HG03457 (cell line): ENCODE measurements around the gene CRACDL.

Experiments used
- ATAC-seq: cut with Tn5 transposase; IDR thresholded peaks from one replicate; pipeline ENCODE4 v1.9.1; 2021; ENCODE audit warnings: moderate number of reproducible peaks; ENCODE audit not compliant: unreplicated experiment

CRACDL gene

DNA sequence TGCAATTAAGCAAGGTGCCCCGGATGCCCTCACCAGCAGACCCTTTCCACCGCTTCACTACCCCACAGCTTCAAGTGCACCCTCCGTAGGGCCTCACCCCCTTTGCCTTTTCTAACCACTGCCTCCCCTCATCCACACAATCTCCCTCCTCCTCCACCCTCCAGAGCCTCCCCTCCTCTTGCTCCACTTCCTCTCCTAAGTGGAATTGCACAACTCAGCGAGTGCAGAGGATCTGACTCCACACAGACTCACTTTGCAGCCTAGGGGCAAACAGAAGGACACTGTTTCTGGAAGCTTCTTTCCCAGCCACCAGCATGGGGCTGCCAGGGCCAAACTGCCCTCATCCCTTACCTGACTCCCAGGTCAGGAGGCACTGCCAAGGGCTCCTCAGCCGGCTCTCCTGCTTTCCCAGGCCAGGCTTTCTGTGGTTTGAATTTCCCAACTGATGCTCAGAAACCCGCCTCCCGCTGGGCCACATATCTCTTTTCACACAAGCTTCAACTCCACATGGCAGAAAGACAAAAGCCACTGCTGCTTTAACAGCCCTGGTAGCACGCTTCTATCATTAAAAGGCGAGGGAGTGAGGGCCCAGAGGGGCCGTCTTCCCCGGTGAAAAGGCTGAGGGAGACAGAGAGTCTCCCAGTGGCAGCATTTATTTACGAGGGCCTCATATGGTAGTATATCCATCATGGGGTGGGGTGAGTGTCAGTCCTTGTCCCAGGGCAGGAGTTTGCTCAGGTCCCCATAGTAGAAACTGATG lies 130.4 kb downstream of the CRACDL start:
- ATAC-seq = no peak

DNA sequence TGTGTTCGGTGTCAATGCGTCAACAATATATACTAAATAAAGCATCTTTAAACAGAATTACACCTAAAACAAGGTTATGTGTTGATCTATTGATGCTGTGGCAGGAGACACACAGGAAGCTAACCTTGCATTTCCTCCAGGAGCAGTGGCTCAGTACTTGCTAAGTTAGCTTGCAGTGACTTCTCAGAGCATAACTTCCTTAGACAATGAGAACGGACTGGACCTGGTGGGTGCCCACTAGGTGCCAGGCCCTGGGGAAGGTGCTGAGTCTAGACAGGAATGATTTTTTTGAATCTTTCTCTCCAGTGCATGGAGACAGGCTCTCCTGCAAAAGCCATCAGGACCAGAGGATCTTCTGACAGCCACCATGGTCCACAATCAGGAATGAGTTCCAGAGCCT lies 131.3 kb downstream of the CRACDL start:
- ATAC-seq = no peak

DNA sequence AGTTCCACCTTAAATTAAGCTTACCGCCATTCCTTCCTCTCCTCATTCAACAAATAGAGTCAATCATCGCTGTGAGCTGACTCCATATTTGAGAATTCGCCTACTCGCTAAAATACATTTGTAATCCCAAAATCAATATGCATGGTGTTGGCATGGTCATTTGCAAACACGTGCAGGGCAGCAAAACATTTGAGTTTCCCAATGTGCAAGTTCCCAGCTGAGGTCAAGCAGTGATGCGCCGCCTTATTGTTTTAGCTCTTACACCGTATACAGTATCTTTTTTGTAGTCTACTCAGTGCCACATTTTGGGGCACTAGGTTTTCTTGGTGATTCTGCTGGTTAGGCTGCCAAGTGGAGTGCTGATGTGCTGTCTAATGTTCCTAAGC lies 131.8 kb downstream of the CRACDL start:
- ATAC-seq = no peak

DNA sequence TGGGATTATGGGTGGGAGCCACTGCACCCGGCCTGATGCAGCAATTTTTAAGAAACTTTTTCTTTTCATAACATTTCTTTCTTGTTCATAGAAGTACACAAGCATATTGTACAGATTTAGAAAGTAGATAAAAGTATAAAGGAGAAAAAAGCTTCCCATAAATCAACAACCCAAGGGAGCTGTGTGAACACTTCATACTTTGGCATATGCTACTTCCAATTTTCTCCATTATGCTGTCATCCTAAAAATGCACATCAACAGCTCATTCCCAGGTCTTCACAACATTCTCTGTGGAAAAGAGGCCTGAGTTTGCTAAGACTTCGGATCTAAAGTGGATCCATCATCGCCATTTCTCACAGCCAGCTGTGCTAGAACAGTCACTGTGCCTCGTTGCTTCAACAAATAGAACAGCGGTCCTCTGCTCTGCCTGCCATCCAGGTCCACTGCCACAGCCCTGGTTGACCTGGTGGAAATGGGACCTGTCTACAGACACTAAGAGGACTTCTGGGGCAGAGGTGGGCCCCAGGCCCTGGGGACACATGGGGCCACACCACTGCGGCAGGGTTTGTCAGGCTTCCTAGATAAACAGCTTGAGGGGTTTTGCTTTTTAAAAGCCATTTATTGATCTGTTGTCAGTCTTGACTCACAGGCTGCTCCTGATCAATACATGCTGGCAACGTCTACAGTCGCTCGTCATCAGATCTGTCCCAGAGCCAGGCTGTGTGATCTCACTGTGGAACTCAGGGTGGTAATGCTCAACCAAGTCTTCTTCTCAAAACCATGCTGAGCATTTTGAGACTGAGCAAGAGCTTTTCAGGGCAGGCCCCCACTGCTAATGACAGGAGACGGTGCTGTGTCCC lies 132.4 kb downstream of the CRACDL start:
- ATAC-seq = no peak

DNA sequence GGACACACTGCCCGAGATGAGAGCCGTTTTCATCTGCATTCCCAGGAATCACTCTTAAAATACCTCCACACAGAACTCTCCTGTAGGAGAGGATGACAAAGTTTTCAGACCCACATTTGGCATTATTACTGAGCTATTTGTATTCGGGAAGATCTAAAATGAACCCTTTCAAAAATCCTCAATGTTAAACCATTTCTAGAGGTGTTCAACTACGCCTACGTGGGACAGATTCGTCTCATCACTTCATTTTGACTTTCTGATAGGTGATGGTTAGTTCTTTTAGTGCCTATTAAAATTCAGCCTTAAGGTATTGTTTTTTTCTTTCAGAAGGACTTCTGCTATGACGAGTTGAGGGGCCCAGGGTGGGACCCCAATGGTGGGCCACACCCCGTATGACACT lies 133.7 kb downstream of the CRACDL start:
- no peak for ATAC-seq

DNA sequence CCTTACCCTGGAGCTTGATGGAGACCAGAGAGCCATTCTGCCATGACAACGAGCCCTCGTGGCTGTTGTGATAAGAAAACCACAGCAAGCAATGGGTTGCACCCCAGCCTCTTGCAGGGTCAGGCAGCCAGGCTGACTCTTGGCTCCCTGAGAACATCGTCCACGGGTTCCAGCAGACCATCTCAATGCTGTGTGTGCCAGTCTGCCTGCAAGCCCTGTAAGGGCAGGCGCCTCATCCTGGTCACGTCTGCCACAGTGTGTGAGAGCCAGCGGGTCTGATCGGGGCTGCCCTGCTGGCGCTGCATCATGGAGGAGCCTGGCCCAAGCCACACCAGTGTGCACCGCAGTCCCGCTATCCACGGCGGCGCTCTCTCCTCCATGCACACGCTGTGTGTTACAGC lies 134.1 kb downstream of the CRACDL start:
- no peak for ATAC-seq

DNA sequence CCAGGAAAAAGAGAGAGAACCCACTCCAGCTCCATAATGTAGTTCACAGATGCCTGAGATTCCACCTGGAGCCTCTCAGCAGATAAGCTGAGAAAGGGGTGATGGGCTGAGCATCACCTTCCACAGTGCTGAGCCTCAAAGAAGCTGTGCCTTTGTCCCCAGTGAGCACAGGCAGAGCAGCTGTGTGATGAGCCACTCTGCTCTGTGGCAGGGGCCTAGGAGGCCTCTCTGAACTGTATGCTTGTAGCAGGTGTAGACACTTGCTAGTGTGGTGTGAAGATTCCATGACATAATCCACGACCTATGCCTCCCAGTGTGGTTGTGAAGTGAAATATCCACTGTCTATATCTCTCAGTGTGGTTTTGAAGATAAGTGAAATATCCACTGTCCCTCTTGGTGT lies 134.7 kb downstream of the CRACDL start:
- no peak for ATAC-seq

DNA sequence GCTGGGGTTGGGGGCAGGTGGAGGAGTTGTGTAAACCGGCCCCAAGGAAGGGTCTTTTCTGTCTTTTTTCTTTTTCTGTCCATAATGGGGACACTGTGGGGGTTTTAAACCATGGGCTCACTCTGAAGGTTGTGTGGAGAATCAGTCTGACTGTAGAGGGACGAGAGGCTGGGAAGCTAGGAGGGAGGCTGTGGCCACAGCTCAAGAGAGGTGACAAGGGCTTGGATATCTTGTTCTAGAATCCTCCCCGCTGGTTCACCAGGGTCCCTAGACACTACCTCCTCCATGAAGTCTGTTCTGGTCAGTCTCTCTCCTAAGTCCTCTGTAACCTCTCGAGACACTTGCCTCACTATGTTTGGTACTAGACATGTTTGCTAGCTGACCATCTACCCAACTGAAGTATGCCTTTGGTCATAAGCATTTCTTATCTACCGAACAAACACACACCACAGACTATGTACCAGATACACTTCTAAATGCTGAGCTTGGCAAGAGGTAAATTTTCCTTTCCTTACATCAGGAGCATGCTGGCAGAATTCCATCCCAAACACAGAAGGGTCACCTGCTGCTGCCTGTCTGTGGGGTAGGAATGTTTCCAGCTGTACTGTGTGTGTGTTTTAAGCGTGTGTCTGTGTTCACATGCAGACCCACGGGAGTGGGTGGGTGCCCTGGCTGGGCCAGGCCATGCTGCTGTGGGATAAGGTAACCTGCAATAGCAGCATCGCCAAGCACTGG lies 135.5 kb downstream of the CRACDL start:
- no peak for ATAC-seq

DNA sequence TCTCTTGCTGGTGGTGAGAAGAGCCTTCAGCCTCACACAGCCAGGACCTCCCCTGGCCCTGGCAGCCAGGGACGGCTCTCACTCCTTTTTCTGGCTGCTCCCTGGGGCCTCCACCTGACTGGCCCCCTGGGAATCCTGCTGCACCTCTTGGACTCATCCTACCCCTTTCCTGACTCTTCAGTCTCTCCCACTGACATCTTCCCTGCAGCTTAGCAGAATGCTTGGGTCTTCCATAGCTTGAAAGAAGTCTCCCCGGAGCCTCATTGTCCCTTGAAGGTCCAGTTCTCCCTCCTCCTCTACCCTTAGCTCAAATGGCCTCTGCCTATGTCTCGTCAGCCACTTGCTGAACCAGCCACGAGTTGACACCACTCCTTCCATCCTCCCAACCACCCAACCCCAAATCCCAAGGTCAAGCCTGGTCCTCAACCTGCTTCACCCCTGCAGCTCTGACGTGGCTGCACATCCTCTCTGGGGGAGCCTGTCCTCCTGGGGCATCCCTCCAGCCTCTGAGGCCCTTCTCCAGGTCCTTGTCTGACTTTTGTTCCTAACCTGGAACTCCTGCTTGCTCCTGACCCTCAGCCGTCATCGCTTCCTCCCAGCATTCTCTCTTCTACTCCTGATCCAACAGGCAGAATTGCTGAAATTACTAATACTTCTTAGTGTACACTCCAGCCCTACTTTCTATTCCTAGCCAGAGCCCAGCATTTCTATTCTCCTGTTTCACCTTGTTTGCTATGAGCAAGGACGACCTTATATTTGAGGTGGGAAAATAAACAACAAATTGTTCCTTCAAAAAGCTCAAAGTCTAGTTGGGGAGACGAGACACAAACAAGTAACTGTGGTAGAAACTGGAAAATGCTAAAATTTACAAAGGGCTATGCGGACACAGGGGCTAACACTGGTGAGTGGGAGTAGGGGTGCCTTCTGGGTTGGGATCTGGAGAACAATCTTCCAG lies 136.4 kb downstream of the CRACDL start:
- ATAC-seq = no peak

DNA sequence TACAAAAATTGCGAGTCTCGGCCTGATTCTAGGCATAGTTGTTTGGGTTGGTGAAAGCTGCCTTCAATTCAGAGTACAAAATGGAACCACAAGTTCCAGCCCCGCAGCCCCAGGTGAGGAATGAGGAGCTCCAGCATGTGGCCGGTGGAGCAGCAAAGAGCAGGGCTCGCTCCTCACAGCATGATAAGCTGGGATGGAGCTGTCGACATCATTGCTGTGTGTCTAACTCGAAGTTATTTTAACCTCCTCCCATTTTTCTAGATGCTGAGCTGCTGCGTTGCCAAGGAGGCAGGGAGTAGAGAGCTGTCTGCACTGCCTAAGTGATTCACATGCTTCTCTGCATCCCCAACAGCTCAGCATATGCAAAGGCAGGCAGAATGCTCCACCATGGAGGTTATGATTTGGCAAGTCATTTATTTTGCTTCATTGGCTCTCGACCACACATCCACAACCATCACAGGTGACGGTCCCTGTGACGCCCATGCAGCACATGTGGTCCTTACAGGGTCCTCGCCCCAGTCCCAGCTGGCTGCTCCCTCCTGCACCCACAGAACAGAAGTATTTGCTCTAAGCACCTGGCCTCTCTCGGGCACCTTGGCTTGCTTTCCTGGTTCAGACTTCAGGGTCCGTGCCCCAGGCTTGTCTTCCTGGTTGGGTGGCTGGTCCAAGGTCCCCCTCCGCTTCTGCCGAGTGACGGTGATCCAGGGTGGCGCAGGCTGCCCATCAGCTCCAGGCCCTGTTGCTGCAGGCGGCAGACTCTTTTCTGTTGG lies 139.1 kb downstream of the CRACDL start:
- ATAC-seq = no peak

DNA sequence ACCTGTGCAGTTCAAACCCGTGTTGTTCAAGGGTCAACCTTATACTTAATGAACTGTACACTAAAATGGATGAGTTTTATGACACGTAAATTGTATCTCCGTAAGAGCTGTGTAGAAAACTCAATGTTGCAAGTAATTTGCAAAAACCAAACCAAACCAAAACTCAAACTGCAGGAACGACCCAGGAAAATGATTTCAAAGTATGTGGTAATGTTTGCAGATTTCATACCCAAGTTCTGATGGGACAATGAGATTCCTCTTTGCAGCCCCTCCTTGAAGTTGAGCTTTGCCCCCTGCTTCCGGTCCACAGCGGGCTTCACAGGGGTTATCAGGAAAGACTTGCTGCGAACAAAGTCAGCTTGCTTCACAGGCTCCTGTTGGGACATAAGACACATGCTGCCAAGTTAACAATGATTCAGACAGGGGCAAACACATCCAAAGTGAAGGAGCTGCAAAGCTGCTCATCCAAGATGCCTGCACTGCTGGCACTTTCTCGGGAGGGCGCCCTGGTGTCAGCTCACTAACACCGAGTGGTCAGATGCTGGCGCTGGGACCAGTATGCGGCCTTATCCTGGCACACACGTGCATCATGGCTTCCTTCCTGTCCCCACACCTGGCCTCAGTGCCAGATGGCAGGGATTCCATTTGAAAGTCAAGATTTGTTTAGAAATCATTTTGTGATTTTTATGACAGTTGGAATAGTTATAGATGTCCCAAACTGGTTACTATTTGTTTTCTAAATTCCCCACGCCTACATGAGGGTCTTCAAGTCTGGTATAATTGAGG lies 139.9 kb downstream of the CRACDL start:
- no peak for ATAC-seq

DNA sequence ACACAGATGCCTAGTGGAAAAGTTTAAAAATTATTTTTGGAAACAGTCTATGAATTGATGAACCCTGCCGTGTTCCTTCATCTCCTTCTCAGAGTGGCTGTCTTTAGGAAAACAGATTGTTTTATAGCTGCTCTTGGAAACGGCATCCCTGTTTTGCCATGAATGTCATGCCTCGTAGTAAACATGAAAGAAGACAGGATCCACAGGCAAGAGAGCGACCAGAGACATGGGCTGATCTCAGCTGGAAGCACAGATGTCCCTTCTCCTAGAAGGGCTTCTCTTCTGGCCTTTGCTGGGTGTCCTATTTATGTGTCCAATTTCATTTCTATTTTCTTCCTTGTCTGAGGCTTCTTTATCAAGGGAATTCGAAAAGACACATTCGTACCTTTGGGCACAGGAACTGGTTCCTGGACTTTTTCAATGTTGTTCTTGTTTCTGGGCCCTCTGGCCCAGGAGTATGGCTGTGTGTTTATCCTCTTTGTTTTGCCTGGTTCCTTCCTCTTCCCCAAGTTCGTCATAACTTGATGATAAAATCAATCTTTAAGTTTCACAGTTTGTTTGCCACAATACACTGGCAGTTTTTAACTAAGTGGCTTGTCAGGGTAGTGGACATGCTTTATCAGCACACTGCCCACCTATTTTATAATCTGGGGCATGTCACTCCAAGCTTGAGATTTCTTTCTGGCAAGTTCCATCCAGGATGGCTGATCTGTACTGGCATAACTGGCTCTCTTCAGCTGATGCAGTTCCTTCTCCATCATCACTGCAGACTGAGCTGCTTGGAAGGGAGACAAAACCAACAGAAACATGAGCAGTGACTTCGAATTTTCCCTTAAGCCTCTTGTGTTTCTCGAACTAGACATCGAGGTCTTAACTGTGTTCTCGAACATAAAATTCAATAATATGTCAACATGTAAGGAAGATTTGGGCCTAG lies 141.9 kb downstream of the CRACDL start:
- ATAC-seq = no peak

DNA sequence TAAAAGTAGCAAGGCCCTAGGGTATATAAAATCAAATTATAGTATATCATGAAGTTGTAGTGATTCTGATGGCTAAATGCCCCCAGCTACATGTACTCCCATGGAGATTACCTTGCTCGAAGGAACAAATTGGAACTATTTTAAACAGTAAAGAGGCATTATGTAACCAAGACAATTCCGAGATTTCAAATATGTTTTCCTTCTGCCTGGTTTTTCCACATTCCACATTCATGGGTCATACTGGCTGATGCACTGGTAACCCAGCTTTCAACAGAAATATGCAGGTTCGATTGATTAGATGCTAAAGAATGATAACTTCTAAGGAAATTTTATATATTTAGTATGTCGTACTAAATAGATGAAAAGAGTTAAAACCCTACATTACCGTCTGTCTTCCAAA lies 142.8 kb downstream of the CRACDL start:
- ATAC-seq = no peak

DNA sequence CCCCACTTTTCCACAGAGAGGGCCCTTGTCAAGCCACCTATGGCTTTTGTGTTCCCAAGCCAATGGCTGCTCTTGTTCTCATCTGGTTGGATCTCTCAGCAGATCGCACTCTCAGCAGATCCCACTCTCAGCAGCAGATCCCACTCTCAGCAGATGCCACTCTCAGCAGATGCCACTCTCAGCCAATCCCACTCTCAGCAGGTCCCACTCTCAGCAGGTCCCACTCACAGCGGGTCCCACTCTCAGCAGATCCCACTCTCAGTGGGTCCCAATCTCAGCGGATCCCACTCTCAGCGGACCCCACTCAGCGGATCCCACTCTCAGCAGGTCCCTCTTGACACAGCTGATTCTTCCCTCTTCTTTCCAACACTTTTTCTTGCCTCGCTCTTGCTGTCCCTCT lies 145.8 kb downstream of the CRACDL start:
- ATAC-seq = no peak

DNA sequence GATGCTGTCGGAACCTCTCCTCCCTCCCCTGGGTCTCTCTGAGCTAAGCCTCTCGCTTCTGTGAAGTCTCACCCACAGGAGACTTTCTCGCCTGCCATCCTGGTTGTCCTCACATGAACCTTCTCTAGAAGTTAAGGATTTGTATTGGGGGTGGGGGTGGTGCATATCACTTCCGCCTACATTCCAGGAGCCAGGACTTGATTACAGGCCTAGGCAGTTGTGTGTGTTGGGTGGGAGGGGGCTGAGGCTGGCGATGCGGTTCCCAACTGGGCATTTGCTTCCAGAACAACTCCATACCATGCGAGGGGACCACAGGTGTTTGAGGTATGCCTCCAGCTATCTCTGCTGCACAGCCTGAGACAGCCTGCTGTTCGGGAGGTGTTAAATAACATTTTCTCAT lies 148.3 kb downstream of the CRACDL start:
- ATAC-seq = no peak

DNA sequence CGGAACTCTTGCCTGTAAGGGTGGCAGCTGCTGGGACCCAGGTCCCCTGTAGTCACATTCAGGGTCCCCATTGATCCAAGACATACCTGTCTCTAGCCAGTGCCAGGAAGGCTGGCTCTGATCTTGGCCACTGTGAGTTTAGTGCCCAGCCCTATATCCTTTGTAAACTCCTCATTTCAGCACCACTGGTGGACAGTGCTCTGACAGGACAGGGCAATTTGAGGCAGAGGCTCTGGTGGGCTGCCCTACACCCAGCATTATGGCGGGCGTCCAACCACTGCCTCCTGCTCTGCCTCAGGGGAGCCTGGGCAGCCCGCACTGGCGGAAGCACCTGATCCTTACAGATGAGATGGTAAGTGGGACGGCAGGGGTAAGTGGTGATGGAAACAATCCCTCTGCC lies 149.8 kb downstream of the CRACDL start:
- no peak for ATAC-seq

DNA sequence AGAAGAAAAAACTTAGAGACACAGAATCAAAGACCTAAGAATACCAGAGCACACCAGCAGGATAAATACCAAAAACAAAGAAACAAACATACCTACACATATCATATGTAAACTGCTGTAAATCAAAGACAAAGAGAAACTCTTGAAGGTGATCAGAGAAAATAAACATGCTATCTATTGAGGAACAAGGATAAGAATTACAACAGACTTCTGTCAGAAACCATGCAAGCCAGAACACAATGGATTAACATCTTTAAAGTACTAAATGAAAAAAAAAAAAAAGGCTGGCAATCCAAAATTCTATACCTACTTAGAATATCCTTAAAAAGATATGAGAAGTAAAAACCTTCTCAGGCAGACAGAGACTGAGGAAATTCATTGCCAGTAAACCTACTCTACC lies 153.5 kb downstream of the CRACDL start:
- ATAC-seq = no peak

DNA sequence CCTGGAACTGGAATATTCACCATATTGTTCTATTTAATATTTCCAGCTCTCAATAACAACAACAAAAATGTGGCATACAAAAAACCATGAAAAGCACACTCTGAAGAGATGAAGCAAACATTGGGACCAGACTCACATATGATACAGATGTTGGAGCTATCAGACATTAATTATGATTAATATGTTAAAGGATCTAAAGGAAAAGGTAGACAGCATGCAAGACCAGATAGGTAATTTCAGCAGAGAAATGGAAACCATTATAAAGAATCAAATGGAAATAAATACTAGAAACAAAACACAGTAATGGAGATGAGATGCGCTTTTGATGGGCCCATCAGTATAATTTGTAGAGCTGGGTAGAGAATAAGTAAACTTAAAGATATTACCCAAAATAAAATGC lies 154.2 kb downstream of the CRACDL start:
- ATAC-seq = no peak
